Panc1 (cell line): Measurements from ENCODE around the gene KAT7. TPM values are rescaled to one million over a fixed set of nuclear protein-coding genes. Genes with fewer than 3 reads are reported as not detected.

Experiments used
- ATAC-seq: fragments of 200-7000 bp; cut with Tn5 transposase; 2 replicates; pipeline ENCODE4 v1.9.1; 2020; ENCODE audit warnings: mild to moderate bottlenecking, moderate library complexity
- BruUV-seq: library from RNA; stranded (reverse); fragments of 400-500 nt; replicated peaks from 2 replicates; lab custom pipeline; 2021; lab: Mats Ljungman, UMichigan
- CTCF ChIA-PET: fragments of 300-600 bp; sonication (Branson Sonifier 250); formaldehyde crosslinking; loops from one replicate; lab custom pipeline; 2022; ENCODE audit warnings: antibody characterized with exemption; lab: Charles Lee
- POLR2A ChIA-PET: fragments of 300-600 bp; sonication (Branson Sonifier 250); formaldehyde crosslinking; loops from one replicate; lab custom pipeline; 2022; ENCODE audit warnings: antibody characterized with exemption; lab: Charles Lee
- DNase-seq: peaks from one replicate; pipeline ENCODE4 v3.0.0-alpha.2; 2010; ENCODE audit warnings: low read depth, low spot score
- H3K27ac ChIP-seq: 2 replicates; pipeline ENCODE4 v1.5.1; 2011; ENCODE audit warnings: mild to moderate bottlenecking, low read length, inconsistent platforms
- H3K27me3 ChIP-seq: fragments of 200-500 bp; sonication (Bioruptor generic); 2 replicates; pipeline ENCODE4 v1.6.0; 2014; ENCODE audit warnings: low read length, inconsistent platforms; ENCODE audit not compliant: control insufficient read depth, insufficient read depth
- H3K36me3 ChIP-seq: fragments of 200-500 bp; sonication (Bioruptor generic); 2 replicates; pipeline ENCODE4 v1.5.1; 2014; ENCODE audit warnings: inconsistent platforms, mild to moderate bottlenecking, low read length, moderate library complexity; ENCODE audit not compliant: control insufficient read depth, insufficient read depth
- H3K4me1 ChIP-seq: 2 replicates; pipeline ENCODE4 v1.5.1; 2011; ENCODE audit warnings: inconsistent platforms, mild to moderate bottlenecking, low read length, moderate library complexity; ENCODE audit not compliant: control insufficient read depth, insufficient read depth
- H3K4me3 ChIP-seq, 2 experiments: 2 replicates each; pipeline ENCODE4 v1.5.1; 2011 to 2012; ENCODE audit warnings: low read depth in 2 of 2, low read length in 2 of 2, mild to moderate bottlenecking in 2 of 2, inconsistent platforms in 1 of 2, moderate library complexity in 1 of 2
- H3K9me3 ChIP-seq: fragments of 200-500 bp; sonication (Bioruptor generic); 2 replicates; pipeline ENCODE4 v1.5.1; 2014; ENCODE audit warnings: low read depth, mild to moderate bottlenecking, inconsistent platforms, low read length, moderate library complexity; ENCODE audit not compliant: control insufficient read depth, insufficient read depth
- POLR2AphosphoS5 ChIP-seq: IDR thresholded peaks from 2 replicates; pipeline ENCODE4 v1.6.1; 2012; ENCODE audit warnings: mild to moderate bottlenecking, low read depth, low read length, moderate library complexity
- REST ChIP-seq, 2 experiments: IDR thresholded peaks; 2 replicates each; pipeline ENCODE4 v1.6.1; 2011 to 2012; ENCODE audit warnings: low read depth in 2 of 2, control low read depth in 1 of 2, low read length in 1 of 2, mild to moderate bottlenecking in 1 of 2, moderate library complexity in 1 of 2; ENCODE audit not compliant: insufficient read depth in 1 of 2
- SIN3A ChIP-seq: IDR thresholded peaks from 2 replicates; pipeline ENCODE4 v1.6.1; 2012; ENCODE audit warnings: low read depth, mild to moderate bottlenecking, low read length, moderate library complexity, borderline replicate concordance; ENCODE audit not compliant: insufficient read depth
- TCF7L2 ChIP-seq: IDR thresholded peaks from 2 replicates; pipeline ENCODE4 v1.6.1; 2011; ENCODE audit warnings: mild to moderate bottlenecking, low read depth, low read length, inconsistent platforms
- in situ Hi-C: cut with HindIII; loops from 2 replicates; pipeline ENCODE4 v1.10.0; 2016; ENCODE audit warnings: low sequenced_read_pairs, low pct_unique_long_range_greater_than_20kb
- intact Hi-C: fragments of 100-400 bp; cut with micrococcal nuclease; formaldehyde crosslinking; loops from one replicate; pipeline ENCODE4 v1.10.0; 2022; ENCODE audit not compliant: unreplicated experiment
- total RNA-seq: library from RNA; stranded (reverse); gene quantifications from one replicate; pipeline ENCODE4 v1.2.1, GENCODE V29; 2021; ENCODE audit not compliant: unreplicated experiment
- TF ChIP-seq, protein P1 (sequence below): fragments of 450-650 bp; IDR thresholded peaks from 2 replicates; pipeline ENCODE4 v1.5.1; 2017; ENCODE audit warnings: mild to moderate bottlenecking

KAT7 gene
- total RNA-seq, 1 experiment from 2014 or later: 69.0 TPM

DNA sequence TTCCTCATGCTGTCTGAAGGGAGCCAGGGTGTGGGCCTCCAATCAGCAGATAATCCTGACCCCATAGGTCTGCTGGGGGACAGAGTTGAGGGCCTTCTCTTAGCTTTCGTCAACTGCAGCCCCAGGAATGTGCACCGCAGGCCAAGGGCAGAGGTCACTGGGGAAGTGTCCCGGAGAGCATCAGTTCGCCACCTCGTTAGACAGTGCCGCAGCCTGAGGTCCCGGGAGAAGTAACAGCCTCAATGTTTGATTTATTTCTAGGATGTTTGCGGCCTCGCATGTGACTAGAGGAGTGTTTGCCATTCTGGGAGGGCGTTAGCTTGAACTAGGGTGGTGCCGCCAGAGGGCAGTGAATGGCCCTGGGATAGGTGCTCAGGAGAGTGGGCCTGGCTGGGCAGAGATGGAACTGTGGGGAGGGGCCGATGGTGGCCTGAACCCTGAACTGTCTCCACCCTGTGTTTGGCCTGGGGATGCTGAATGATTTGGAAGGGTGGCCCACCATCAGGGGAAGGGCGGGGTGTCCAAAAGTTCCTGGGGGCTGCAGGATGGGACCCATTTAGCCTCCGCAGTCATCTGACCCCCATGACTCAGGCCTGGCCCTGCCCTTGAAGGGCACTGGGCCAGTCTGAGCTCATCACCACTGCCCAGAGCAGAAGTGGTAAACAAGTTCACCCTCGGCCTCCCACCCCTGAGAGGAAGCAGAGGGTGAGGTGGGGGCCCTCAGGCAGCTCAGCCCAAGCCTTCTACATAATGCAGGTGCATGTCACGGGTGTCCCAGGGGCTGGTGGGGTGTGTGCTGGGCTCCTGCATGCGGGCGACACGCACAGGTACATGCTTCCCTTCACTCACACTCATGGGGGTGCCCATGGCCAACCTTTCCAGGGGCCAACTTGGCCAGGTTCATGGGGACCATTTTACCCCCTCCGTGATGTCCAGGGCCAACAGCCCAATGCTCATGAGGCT is 71.8 kb downstream of the KAT7 start:
- no peaks in the 10 kb centered on the region for H3K36me3 ChIP-seq
- in situ Hi-C loops: no loop called here
- no peaks in the 10 kb centered on the region for H3K9me3 ChIP-seq
- intact Hi-C loops: loop anchor here (10.0 kb wide), 1 partner anchor 285 kb away; the partner anchor contains the start of gene NXPH3
- TF ChIP-seq SIN3A (no peak), POLR2AphosphoS5 (no peak), TCF7L2 (no peak), REST (IDR thresholded peaks at IDR 0.05; ENCODE audit: insufficient read depth in 1 of 2, low read depth in 2 of 2, low read length in 1 of 2) (no peak)
- TF ChIP-seq, protein P1, sequence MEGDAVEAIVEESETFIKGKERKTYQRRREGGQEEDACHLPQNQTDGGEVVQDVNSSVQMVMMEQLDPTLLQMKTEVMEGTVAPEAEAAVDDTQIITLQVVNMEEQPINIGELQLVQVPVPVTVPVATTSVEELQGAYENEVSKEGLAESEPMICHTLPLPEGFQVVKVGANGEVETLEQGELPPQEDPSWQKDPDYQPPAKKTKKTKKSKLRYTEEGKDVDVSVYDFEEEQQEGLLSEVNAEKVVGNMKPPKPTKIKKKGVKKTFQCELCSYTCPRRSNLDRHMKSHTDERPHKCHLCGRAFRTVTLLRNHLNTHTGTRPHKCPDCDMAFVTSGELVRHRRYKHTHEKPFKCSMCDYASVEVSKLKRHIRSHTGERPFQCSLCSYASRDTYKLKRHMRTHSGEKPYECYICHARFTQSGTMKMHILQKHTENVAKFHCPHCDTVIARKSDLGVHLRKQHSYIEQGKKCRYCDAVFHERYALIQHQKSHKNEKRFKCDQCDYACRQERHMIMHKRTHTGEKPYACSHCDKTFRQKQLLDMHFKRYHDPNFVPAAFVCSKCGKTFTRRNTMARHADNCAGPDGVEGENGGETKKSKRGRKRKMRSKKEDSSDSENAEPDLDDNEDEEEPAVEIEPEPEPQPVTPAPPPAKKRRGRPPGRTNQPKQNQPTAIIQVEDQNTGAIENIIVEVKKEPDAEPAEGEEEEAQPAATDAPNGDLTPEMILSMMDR: peak; percentile 7; the same call in 1 of the 2 replicates
- H3K27ac ChIP-seq: no peak overlapping the region
- ChIA-PET POLR2A (no interaction called here), CTCF (interaction anchor here (0.9 to 4.9 kb wide), 3 partner anchors 129 to 137 kb away, joined by 3 to 55 read pairs (median 3); partner anchors contain the start of gene DLX3)
- ATAC-seq (peak; percentile 64), DNase-seq (no peak)
- H3K4me3 ChIP-seq: no peak overlapping the region
- BruUV-seq: no TSS peak
- H3K4me1 ChIP-seq: peaks cover 3% of the 10 kb centered on the region; the same call in 1 of the 2 replicates
- no peaks in the 10 kb centered on the region for H3K27me3 ChIP-seq

- Histone ChIP-seq H3K27ac (no peak overlapping the region), H3K9me3 (no peaks in the 10 kb centered on the region), H3K4me3 (no peak overlapping the region), H3K4me1 (peaks cover 3% of the 10 kb centered on the region; the same call in 1 of the 2 replicates), H3K27me3 (no peaks in the 10 kb centered on the region), H3K36me3 (no peaks in the 10 kb centered on the region)
- DNase-seq (no peak), ATAC-seq (peak; percentile 55)
- ChIA-PET POLR2A (no interaction called here), CTCF (interaction anchor here (0.8 to 4.9 kb wide), 4 partner anchors 38 to 136 kb away, joined by 3 to 55 read pairs (median 9); partner anchors contain the start of gene DLX3)
- in situ Hi-C loops: no loop called here
- BruUV-seq: no TSS peak
- intact Hi-C loops: loop anchor here (1.0 kb wide), 1 partner anchor 137 kb away; no protein-coding TSS in a partner anchor
- no peak for TF ChIP-seq SIN3A
- TF ChIP-seq, protein P1: peak; percentile 93
Observed at GRCh38 chr17:49861150-49861884, 72.8 kb downstream of the KAT7 start.
